ENCODE results near the gene TSHR. TPM values are rescaled to one million over a fixed set of nuclear protein-coding genes. Genes with fewer than 3 reads are reported as not detected.

The TSHR gene
- total RNA-seq, 3 donors from 2014 or later (not counting 1 experiment from before 2014, with no cell fraction given): 0.80 TPM; not detected in 2

- DNase-seq (no peak), ATAC-seq (no peak)
- H3K4me3 Mint-ChIP-seq: no peak overlapping the region
- no peaks in the 10 kb centered on the region for H3K9me3 ChIP-seq (ENCODE audit: control insufficient read depth, insufficient read depth, low read length)
- no peak overlapping the region for H3K27ac Mint-ChIP-seq
- no peaks in the 10 kb centered on the region for H3K27me3 ChIP-seq (ENCODE audit: control insufficient read depth, insufficient read depth, low read length)
- TF ChIP-seq CTCF (IDR thresholded peaks at IDR 0.05): no peak
- no peak overlapping the region for H3K4me3 ChIP-seq (ENCODE audit: low read length)
- H3K4me1 Mint-ChIP-seq: no peaks in the 10 kb centered on the region
- intact Hi-C loops (cut with micrococcal nuclease): no loop called here
- H3K36me3 ChIP-seq (ENCODE audit: control insufficient read depth, insufficient read depth, low read length): no peaks in the 10 kb centered on the region
- no peak overlapping the region for H3K27ac ChIP-seq (ENCODE audit: low read length)
- H3K4me1 ChIP-seq (ENCODE audit: control insufficient read depth, insufficient read depth, low read length): no peaks in the 10 kb centered on the region
- H3K9me3 Mint-ChIP-seq: no peaks in the 10 kb centered on the region
- H3K36me3 Mint-ChIP-seq: no peaks in the 10 kb centered on the region
- no peaks in the 10 kb centered on the region for H3K27me3 Mint-ChIP-seq (ENCODE audit: low read depth in 2 of 2)
- WGBS (ENCODE audit: insufficient coverage): 92% methylated on average over 1 of the region's 1 CpG
Observed at GRCh38 chr14:81129242-81129641, 173.8 kb downstream of the TSHR start.

DNA sequence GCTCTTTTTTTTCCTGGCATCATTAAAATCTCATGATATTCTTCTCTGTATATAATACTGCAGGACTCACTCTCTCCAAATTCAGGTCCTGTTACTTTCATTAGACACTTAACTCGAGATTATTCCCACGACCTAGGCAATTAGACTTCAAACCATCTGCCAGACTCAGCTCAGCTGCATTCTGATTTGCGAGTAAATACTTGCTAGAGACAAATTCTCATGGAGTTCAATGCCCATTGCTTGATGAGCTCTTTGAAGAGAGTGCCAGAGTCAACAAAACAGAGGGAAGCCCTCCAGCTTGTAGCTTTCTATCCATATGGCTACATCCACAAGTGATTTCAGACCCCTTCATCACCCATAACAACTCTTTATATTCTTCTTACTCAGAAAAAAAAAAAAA, 177.0 kb downstream of the TSHR start:
- Mint-ChIP-seq H3K4me1 (no peaks in the 10 kb centered on the region), H3K4me3 (no peak overlapping the region), H3K27ac (no peak overlapping the region), H3K9me3 (no peaks in the 10 kb centered on the region), H3K36me3 (no peaks in the 10 kb centered on the region), H3K27me3 (ENCODE audit: low read depth in 2 of 2) (peaks cover 0 to 4% of the 10 kb centered on the region in 2 donors)
- no peak for TF ChIP-seq CTCF (IDR thresholded peaks at IDR 0.05)
- no peaks in the 10 kb centered on the region for H3K27me3 ChIP-seq (ENCODE audit: control insufficient read depth, insufficient read depth, low read length)
- no peaks in the 10 kb centered on the region for H3K36me3 ChIP-seq (ENCODE audit: control insufficient read depth, insufficient read depth, low read length)
- no peak overlapping the region for H3K27ac ChIP-seq (ENCODE audit: low read length)
- DNase-seq: no peak
- 81% methylated on average over 3 of the region's 3 CpGs for WGBS (ENCODE audit: insufficient coverage)
- no peak for ATAC-seq
- no peak overlapping the region for H3K4me3 ChIP-seq (ENCODE audit: low read length)
- H3K4me1 ChIP-seq (ENCODE audit: control insufficient read depth, insufficient read depth, low read length): no peaks in the 10 kb centered on the region
- intact Hi-C loops (cut with micrococcal nuclease): no loop called here
- H3K9me3 ChIP-seq (ENCODE audit: control insufficient read depth, insufficient read depth, low read length): no peaks in the 10 kb centered on the region

DNA sequence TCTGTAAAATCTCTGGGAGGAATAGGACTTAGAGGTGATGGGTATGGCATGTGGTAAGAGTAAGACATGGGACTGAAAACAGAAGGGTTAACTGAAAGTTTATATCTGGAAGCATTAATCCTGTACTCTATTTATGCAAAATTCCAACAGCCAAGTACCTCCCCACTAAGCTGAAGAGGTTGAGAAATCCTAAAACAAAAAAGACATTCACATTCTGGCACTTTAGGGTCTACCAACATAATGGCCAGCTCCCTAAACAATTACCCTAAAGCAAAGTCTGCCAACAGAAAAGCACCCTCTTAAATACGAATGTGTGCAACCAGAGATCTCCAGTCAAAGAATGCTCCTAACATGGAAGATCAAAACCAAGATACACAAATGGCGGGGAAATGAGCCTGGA, 178.0 kb downstream of the TSHR start:
- no peak for TF ChIP-seq CTCF (IDR thresholded peaks at IDR 0.05)
- Histone ChIP-seq H3K36me3 (ENCODE audit: control insufficient read depth, insufficient read depth, low read length) (no peaks in the 10 kb centered on the region), H3K27me3 (ENCODE audit: control insufficient read depth, insufficient read depth, low read length) (no peaks in the 10 kb centered on the region), H3K27ac (ENCODE audit: low read length) (no peak overlapping the region), H3K9me3 (ENCODE audit: control insufficient read depth, insufficient read depth, low read length) (no peaks in the 10 kb centered on the region), H3K4me1 (ENCODE audit: control insufficient read depth, insufficient read depth, low read length) (no peaks in the 10 kb centered on the region), H3K4me3 (ENCODE audit: low read length) (no peak overlapping the region)
- Mint-ChIP-seq H3K4me3 (no peak overlapping the region), H3K27ac (no peak overlapping the region), H3K27me3 (ENCODE audit: low read depth in 2 of 2) (peaks cover 0 to 4% of the 10 kb centered on the region in 2 donors), H3K36me3 (no peaks in the 10 kb centered on the region), H3K4me1 (no peaks in the 10 kb centered on the region), H3K9me3 (no peaks in the 10 kb centered on the region)
- 100% methylated on average over 2 of the region's 2 CpGs for whole genome bisulfite sequencing (ENCODE audit: insufficient coverage)
- ATAC-seq: no peak
- DNase-seq: no peak
- intact Hi-C loops (cut with micrococcal nuclease): no loop called here

GRCh38 chr14:81137316-81137715, 181.9 kb downstream of the TSHR start:
- Histone ChIP-seq H3K27me3 (ENCODE audit: control insufficient read depth, insufficient read depth, low read length) (no peaks in the 10 kb centered on the region), H3K9me3 (ENCODE audit: control insufficient read depth, insufficient read depth, low read length) (no peaks in the 10 kb centered on the region), H3K4me1 (ENCODE audit: control insufficient read depth, insufficient read depth, low read length) (no peaks in the 10 kb centered on the region), H3K27ac (ENCODE audit: low read length) (no peak overlapping the region), H3K36me3 (ENCODE audit: control insufficient read depth, insufficient read depth, low read length) (no peaks in the 10 kb centered on the region), H3K4me3 (ENCODE audit: low read length) (no peak overlapping the region)
- no peak overlapping the region for H3K4me3 Mint-ChIP-seq
- no peak for TF ChIP-seq CTCF (IDR thresholded peaks at IDR 0.05)
- 82% methylated on average over 2 of the region's 2 CpGs for WGBS (ENCODE audit: insufficient coverage)
- H3K36me3 Mint-ChIP-seq: no peaks in the 10 kb centered on the region
- H3K27me3 Mint-ChIP-seq (ENCODE audit: low read depth in 2 of 2): peaks cover 0 to 4% of the 10 kb centered on the region in 2 donors
- ATAC-seq (no peak), DNase-seq (no peak)
- no peaks in the 10 kb centered on the region for H3K9me3 Mint-ChIP-seq
- intact Hi-C loops (cut with micrococcal nuclease): no loop called here
- H3K27ac Mint-ChIP-seq: no peak overlapping the region
- no peaks in the 10 kb centered on the region for H3K4me1 Mint-ChIP-seq
